SU-DHL-6 (cell line): ENCODE results near the gene PDE3B.

Source experiments
- H2AFZ ChIP-seq: fragments of 200-600 bp; sonication (generic); 2 replicates; pipeline ENCODE4 v1.6.1; 2014; ENCODE audit warnings: low read depth, mild to moderate bottlenecking, moderate library complexity, mixed read lengths, antibody characterized with exemption, low read length; ENCODE audit not compliant: severe bottlenecking
- H3F3A ChIP-seq: fragments of 200-600 bp; shearing (Covaris generic); 2 replicates; pipeline ENCODE4 v1.6.0; 2016; ENCODE audit warnings: antibody characterized with exemption, mild to moderate bottlenecking; ENCODE audit not compliant: insufficient read depth
- H3K27ac ChIP-seq: fragments of 200-600 bp; sonication (generic); 2 replicates; pipeline ENCODE4 v1.5.1; 2016; ENCODE audit warnings: low read depth, mild to moderate bottlenecking, low read length, moderate library complexity, mixed read lengths
- H3K27me3 ChIP-seq: fragments of 200-600 bp; sonication (generic), shearing (Covaris generic); 2 replicates; pipeline ENCODE4 v1.6.0; 2014; ENCODE audit warnings: mild to moderate bottlenecking, low read length
- H3K36me3 ChIP-seq: fragments of 200-600 bp; sonication (generic); 2 replicates; pipeline ENCODE4 v1.6.1; 2014; ENCODE audit warnings: mild to moderate bottlenecking, low read length, mixed read lengths
- H3K4me2 ChIP-seq: fragments of 300-600, 200-600 bp; shearing (Covaris generic), sonication (generic); 2 replicates; pipeline ENCODE4 v1.6.0; 2014; ENCODE audit warnings: low read length, low read depth, mild to moderate bottlenecking; ENCODE audit not compliant: poor library complexity, severe bottlenecking
- H3K4me3 ChIP-seq: fragments of 200-600 bp; sonication (generic); 2 replicates; pipeline ENCODE4 v1.5.1; 2014; ENCODE audit warnings: antibody characterized with exemption, low read length, mild to moderate bottlenecking, mixed read lengths; ENCODE audit not compliant: insufficient read depth, poor library complexity, severe bottlenecking
- H3K79me2 ChIP-seq: fragments of 200-600 bp; sonication (generic); 2 replicates; pipeline ENCODE4 v1.6.1; 2014; ENCODE audit warnings: mild to moderate bottlenecking, low read length, moderate library complexity; ENCODE audit not compliant: insufficient read depth
- H3K9ac ChIP-seq: fragments of 200-600 bp; sonication (generic); 2 replicates; pipeline ENCODE4 v1.7.0; 2014; ENCODE audit warnings: mild to moderate bottlenecking, low read length
- H3K9me2 ChIP-seq: fragments of 200-600 bp; sonication (generic); replicated peaks from 2 replicates; pipeline ENCODE4 v1.6.1; 2014; ENCODE audit warnings: low read length; ENCODE audit not compliant: insufficient read depth
- H3K9me3 ChIP-seq: fragments of 200-600 bp; sonication (generic); 2 replicates; pipeline ENCODE4 v1.6.1; 2014; ENCODE audit warnings: low read length, mixed read lengths; ENCODE audit not compliant: insufficient read depth
- H4K20me1 ChIP-seq: fragments of 200-600 bp; sonication (generic); 2 replicates; pipeline ENCODE4 v1.6.1; 2014; ENCODE audit warnings: low read depth, mild to moderate bottlenecking, antibody characterized with exemption, low read length, moderate library complexity, mixed read lengths
- EZH2phosphoT487 ChIP-seq: fragments of 200-600 bp; sonication (generic), shearing (Covaris generic); conservative IDR thresholded peaks from 2 replicates; pipeline ENCODE4 v1.6.1; 2018; ENCODE audit warnings: mild to moderate bottlenecking, antibody characterized with exemption, low read length, moderate library complexity, mixed read lengths
- TF ChIP-seq, protein P1 (sequence below): fragments of 200-600 bp; sonication (generic); IDR thresholded peaks from one replicate; pipeline ENCODE4 v1.5.1; 2017; ENCODE audit warnings: antibody characterized with exemption, mild to moderate bottlenecking, low read length, moderate library complexity; ENCODE audit not compliant: insufficient read depth, poor library complexity, severe bottlenecking

Gene PDE3B

DNA sequence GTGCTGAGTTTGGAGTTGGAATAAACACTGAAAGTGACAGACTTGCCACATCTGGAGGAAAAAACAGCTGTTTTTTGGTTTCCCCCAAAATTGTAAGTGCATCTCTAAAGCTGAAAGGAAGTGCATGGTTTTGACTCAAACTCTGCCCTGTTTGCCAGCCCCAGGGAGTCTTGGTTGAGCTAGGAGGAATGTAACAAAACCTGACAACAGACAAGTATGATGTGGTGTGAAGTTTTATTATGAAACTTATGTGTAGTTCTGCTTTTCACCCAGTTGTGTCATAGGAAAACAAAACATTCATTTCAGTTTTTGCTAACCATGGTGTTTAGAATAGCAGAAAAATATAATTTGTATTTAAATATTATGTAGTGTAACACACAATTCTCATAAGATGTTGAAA is 31.7 kb upstream of the PDE3B start:
- H4K20me1 ChIP-seq, result no peaks in the 10 kb centered on the region
- no peaks in the 10 kb centered on the region for H3F3A ChIP-seq
- no peak for TF ChIP-seq EZH2phosphoT487
- TF ChIP-seq, protein P1, sequence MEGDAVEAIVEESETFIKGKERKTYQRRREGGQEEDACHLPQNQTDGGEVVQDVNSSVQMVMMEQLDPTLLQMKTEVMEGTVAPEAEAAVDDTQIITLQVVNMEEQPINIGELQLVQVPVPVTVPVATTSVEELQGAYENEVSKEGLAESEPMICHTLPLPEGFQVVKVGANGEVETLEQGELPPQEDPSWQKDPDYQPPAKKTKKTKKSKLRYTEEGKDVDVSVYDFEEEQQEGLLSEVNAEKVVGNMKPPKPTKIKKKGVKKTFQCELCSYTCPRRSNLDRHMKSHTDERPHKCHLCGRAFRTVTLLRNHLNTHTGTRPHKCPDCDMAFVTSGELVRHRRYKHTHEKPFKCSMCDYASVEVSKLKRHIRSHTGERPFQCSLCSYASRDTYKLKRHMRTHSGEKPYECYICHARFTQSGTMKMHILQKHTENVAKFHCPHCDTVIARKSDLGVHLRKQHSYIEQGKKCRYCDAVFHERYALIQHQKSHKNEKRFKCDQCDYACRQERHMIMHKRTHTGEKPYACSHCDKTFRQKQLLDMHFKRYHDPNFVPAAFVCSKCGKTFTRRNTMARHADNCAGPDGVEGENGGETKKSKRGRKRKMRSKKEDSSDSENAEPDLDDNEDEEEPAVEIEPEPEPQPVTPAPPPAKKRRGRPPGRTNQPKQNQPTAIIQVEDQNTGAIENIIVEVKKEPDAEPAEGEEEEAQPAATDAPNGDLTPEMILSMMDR, result no peak
- no peaks in the 10 kb centered on the region for H3K36me3 ChIP-seq
- H3K9ac ChIP-seq, result no peak overlapping the region
- no peak overlapping the region for H2AFZ ChIP-seq
- H3K79me2 ChIP-seq, result no peaks in the 10 kb centered on the region
- no peaks in the 10 kb centered on the region for H3K9me3 ChIP-seq
- H3K4me3 ChIP-seq, result no peak overlapping the region
- H3K27me3 ChIP-seq, result no peaks in the 10 kb centered on the region
- no peaks in the 10 kb centered on the region for H3K9me2 ChIP-seq
- H3K4me2 ChIP-seq, result no peak overlapping the region
- H3K27ac ChIP-seq, result no peak overlapping the region

DNA sequence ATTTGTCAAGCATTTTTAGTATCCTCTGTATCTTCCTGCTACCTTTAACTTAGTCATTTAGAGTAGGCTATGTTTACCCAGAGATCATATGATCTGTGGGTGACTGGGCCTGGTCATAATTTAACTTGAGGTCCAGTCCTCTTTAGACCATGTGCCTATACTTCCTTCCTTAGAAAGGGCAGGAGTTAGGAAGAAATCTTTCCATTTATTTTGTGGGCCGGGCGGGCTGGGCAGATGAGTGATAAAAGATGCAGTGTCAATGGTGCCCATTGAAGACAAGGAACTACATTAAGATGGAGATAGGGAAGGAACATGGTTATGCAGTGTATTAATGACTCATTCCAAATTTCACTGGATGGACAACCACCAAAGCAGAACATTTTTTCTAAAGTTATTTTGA is 30.9 kb upstream of the PDE3B start:
- Histone ChIP-seq H3K9ac (no peak overlapping the region), H3K27me3 (no peaks in the 10 kb centered on the region), H3K9me2 (no peaks in the 10 kb centered on the region), H3K79me2 (no peaks in the 10 kb centered on the region), H3F3A (no peaks in the 10 kb centered on the region), H2AFZ (no peak overlapping the region), H3K4me3 (no peak overlapping the region), H3K27ac (no peak overlapping the region), H3K9me3 (no peaks in the 10 kb centered on the region), H4K20me1 (no peaks in the 10 kb centered on the region), H3K36me3 (no peaks in the 10 kb centered on the region), H3K4me2 (no peak overlapping the region)
- TF ChIP-seq EZH2phosphoT487, result no peak
- TF ChIP-seq, protein P1, result no peak

DNA sequence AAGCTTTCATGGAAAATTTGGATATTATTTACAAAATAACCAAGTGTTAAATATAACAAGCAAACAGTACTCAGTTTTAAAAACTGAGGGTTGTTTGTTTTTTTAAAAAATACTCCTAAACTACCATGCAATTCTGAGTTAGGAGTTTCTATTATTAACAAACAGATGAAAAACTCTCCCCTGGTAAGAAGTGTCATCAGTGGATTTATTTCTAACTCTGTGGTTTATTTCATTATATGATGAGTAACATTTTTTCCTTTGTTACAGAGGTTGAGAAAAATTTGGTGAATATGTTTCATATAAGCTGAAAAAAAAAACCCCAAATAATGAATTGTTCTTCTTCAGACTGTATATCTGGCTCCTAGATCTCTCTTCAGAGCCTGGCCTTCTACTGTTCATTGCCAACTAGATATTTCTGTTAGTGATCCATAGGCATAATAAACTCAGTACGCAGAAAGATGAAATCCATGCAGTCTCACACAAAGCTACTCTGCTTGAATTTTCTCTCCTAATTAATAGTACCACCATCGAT is 29.4 kb upstream of the PDE3B start:
- TF ChIP-seq, protein P1, result no peak
- TF ChIP-seq EZH2phosphoT487, result no peak
- Histone ChIP-seq H3K9me2 (no peaks in the 10 kb centered on the region), H4K20me1 (no peaks in the 10 kb centered on the region), H3K79me2 (no peaks in the 10 kb centered on the region), H3K4me3 (no peak overlapping the region), H3K36me3 (no peaks in the 10 kb centered on the region), H3K27ac (no peak overlapping the region), H3F3A (no peaks in the 10 kb centered on the region), H2AFZ (no peak overlapping the region), H3K9me3 (no peaks in the 10 kb centered on the region), H3K4me2 (no peak overlapping the region), H3K9ac (no peak overlapping the region), H3K27me3 (no peaks in the 10 kb centered on the region)
